DLD1 (cell line): Measurements from ENCODE around the gene CNOT4.

Experiments used
- in situ Hi-C: cut with HindIII; loops from 2 replicates; pipeline ENCODE4 v1.10.0; 2017; ENCODE audit warnings: low sequenced_read_pairs

The CNOT4 gene

DNA sequence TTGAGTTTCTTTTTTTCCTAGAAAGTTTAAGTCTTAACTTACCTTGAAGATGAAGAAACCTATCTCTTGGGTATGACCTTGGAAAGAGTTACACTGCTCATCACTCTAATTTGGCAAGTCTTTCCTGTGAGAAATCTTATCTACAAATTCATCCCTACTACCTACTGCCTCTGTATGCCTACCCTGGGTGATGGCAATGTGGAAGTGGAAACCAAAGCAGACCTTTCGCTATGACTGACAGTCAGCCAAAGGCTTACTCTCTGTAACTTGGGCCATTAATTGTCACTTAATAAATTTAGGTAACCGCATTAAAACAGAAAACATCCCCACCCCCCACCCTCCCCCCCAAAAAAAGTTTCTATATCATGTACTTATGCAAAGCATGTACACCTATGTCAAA lies 103.9 kb downstream of the CNOT4 start:
- in situ Hi-C loops = no loop called here

DNA sequence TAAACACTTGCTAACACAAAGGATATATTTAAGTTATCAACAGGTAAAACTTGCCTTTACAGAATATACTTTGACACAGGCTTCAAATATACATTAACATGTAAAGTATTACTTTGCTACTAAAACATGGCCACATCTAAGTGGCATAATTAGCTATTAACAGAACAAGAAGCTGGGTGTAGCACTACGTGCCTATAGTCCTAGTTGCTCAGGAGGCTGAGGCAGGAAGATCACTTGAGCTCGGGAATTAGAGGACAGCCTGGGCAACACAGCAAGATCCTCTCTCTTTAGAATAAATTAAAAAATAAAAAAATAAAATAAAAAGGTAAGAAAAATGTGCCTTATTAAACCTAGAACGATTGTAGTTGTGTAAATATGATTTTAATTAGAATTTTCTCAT lies 106.6 kb downstream of the CNOT4 start:
- in situ Hi-C loops = no loop called here

DNA sequence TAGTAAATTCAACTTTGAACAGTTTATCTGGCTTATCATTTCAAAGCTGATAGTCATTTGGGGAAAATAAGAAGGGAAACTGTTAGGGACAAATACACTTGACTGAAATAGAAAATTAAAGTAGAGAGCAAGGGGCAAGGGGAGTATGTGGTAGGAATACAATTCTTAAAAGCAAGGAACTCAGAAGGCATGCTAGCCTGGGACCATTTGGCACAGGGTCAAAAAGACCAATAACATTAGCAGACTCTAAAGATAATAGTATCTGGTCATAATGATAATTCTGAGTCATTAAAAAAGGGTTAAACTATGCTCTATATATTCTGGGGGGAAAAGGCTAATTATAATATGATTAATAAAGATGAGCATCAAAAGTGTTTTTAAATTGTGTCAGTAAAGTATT lies 112.2 kb downstream of the CNOT4 start:
- in situ Hi-C loops = no loop called here

DNA sequence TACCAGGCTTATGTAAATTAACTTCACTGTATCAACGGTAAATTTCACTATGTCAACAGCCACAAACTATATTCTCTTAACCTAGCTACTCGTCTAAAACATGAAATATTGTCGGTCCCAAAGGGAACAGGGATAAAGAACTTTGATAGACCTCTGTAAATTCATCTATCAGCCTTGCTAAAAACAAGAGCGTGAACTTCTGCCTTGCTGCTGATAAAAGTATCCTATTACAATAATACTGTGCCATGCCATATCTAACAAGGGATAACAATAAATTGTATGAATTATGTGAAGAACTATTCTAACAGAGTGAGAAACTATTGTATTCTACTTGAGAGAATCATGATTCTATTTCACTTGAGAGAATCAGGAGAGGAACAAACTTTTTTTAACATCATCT lies 117.2 kb downstream of the CNOT4 start:
- in situ Hi-C loops = no loop called here

DNA sequence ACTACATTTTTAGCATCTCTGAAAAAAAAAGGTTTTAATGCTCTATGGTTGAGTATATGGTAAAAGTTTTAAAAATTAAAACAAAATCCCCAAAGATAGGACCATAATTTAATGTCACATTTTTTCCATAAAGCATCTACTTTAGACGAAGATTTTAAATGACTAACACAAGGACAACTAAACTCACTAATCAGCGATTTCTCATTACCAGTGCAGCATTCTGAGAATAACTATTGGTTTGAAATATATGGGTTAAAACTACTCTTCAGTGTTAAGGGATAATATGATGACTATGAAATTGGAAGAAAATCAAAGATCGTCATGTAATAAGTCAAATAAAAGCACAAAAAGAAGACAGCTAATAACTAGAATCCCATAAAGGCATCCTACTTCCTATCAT lies 118.4 kb downstream of the CNOT4 start:
- in situ Hi-C loops = no loop called here

DNA sequence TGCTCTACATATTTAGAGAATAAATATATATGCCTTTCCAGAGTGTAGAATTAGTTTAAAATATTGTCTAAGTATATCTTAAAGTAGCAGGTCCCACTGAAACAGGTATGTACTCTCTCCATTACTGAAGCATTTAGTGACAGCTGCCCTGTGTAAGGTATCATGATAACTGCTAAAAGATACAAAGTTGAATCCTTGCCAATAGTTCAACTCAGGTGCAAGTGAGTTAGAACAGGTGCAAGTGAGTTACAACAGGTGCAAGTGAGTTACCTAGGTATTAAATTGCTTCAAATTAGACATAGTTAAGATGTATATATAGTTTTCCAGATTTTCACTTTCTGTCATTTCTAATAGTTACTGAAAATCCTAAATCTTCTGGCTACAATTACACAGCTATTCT lies 119.1 kb downstream of the CNOT4 start:
- in situ Hi-C loops = no loop called here

DNA sequence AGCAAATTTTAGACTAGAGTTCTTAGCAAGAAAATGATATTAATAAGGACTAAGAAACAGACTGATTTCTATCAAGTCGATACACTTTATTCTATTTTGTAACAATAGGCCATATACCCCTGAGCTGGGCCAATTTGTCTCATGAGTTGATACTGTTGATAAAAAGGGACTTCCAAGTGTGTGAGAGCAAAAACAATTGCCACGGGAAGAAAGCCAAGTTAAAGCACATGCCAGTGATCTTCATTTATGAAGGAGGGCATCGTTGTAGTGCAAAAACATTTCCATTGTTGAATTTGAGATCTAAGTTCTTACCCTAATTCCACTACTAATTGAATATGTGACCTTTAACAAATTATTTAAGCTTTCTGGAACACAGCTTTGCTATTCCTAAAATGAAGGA lies 119.9 kb downstream of the CNOT4 start:
- in situ Hi-C loops = no loop called here

DNA sequence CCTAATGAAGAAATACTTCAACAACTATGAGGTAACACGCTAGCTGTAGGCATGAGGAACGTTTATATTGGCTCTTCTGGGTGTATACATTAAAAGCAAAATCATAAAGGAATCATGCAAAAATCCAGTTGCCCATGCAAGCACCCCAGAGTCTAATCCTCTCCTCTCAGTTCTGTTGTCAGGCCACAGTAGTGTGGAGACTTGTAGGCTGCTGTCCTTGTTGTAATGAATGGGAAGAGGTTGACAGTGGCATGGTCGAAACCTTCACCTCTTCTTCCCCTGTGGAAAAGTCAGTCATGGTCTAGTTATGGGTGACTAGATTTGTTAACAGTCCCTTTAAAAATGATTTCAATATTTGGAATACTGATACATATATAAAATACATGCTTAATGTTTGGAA lies 121.3 kb downstream of the CNOT4 start:
- in situ Hi-C loops = no loop called here

DNA sequence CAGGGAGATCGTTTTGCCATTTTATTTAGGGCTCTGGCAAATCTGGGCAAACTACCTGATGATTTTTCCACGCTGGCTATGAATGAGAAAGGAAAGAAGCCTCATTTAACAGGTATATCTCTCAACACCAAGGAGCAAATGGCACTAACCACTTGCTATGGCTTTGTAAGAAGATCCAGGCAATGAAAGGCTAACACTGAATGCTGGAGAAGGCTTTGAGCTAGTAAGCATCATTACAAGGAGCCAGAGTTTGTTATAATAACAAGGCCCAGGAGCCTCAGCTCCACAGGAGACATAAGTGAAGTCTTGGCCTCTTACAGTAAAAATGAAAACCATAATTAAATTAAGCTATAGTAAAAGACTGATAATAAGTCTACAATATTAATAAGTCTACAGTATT lies 123.1 kb downstream of the CNOT4 start:
- in situ Hi-C loops = no loop called here

DNA sequence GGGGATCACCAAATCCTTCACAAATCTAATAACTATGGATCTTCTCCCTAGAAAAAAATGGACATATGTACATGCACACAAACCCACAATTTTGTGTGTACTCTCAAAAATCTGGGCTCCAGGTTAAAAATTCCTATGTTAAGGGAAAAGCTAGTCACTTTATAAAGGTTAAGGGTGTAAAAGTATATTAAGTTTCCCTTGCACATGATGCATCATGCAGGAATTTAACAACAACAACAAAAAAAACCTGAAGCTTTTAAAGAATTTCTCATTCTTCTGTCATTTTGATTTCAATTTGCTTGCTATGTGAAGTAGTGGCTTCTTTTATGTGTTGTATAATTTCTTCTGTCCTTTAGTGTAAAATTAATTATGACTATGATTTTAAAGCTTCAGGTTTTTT lies 123.7 kb downstream of the CNOT4 start:
- in situ Hi-C loops = no loop called here

DNA sequence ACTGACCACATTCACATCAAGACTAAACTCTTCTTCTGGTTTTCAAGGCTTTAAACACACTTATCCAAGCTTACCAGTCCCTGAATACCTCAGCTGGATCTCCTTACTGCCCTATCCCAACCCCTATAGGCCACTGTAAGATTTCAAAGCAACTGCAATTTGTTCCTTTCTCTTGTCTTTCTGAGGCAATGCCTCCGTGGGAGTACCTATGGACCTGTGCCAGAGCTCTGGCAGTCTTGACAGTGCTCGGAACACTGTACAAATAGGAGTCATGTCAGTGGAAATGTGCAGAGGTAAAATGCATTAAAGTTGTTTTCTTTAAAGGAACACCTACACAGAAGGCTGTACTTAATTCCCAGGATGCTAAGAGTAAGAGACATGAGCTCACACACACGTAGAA lies 124.7 kb downstream of the CNOT4 start:
- in situ Hi-C loops = no loop called here

DNA sequence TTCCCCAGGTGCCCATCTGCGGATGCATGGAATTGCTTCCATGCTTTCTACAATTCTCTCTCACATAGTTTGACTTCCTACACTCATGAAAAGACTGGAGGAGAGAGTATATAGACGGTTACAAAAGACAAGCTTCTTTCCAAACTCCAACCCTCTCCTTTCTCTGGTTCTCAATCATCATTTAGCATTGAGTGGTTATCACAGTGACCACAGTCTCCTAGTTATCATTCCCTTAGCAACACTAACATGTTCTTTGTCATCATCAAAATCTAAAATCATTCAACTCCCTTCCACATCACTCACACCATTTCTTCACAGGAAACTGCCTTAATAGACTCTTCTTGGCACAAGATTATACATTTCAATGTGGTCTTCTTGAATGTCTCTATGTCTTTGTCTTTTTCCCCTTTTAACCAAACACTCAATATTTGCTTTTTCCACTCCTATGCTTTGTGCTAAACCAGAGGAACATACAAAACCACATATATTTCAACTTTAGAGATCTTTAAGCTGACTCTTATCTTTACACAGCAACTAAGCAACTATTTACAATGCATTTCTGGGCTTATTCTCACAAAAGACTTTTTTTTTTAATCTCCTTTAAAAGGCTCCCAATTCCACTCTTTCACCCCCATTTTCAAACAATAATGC lies 126.3 kb downstream of the CNOT4 start:
- in situ Hi-C loops = no loop called here

DNA sequence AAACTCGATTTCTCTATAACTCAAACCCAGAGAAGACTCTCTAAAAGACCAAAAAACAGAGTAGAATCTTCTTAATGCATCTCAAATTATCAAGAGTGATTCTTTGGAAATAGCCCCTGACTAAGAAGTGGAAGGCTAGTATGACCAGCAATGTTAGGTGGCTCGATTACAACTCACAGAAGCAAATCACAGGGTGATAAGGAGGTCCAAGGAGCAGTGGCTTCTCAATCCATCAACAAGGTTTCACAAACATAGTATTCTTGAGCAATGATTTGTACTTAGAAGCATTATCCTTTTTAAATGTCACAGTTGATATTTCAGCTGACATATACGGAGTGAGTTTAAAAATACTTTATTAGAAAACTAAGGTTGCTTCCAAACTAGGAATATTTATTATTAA lies 127.7 kb downstream of the CNOT4 start:
- in situ Hi-C loops = no loop called here

DNA sequence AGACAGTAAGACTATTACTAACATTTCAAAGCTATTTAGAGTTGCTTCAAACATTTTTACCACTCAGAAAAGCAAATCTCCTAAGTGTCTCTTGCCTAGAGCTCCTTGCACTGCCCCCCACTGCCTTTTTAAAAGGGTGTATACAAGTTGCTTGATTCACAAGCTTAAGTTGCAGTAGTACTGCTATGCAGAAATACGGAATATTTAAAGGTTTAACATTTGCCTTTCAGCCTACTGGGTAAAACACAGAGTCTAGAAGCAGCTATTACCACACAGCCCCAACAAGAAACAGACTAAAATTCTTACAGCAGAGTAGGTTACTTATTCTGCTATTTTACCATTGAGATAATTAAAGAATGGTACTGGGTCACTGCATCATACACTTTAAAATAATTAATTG lies 128.5 kb downstream of the CNOT4 start:
- in situ Hi-C loops = no loop called here

DNA sequence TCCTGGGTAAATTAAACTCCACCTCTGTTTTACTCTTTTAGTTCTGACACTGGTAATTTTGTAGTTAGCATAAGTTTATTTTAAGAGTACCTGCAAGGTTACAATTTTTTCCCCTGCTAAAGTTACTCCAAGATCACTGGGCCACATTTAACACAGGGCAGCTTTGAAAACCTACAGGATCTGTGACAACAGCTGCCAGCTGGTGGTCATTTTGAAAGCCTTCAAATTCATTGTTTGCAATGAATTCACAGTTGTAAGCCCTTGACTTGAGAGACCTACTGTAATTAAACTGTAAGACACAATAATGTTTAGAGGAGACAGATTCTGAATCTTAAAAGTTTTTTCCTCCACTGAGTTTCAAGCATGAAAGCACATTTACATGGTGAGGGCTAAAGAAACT lies 129.6 kb downstream of the CNOT4 start:
- in situ Hi-C loops = no loop called here

DNA sequence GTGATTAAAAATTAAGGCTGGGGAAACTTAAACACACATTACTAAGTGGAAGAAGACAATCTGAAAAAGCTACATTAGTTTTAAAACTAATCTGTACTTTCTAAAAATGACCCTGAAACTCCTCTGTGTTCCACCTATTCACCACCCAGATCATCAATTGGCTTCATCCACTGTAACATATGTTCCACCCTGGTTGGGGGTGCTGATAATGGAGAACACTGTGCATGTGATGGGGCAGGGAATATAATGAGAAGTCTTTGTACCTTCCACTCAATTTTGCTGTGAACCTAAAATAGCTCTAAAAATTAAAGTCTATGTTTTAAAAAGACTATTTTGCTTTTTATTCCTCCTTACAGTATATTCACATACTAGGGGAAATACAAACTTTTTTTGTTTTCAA lies 132.7 kb downstream of the CNOT4 start:
- in situ Hi-C loops = no loop called here

DNA sequence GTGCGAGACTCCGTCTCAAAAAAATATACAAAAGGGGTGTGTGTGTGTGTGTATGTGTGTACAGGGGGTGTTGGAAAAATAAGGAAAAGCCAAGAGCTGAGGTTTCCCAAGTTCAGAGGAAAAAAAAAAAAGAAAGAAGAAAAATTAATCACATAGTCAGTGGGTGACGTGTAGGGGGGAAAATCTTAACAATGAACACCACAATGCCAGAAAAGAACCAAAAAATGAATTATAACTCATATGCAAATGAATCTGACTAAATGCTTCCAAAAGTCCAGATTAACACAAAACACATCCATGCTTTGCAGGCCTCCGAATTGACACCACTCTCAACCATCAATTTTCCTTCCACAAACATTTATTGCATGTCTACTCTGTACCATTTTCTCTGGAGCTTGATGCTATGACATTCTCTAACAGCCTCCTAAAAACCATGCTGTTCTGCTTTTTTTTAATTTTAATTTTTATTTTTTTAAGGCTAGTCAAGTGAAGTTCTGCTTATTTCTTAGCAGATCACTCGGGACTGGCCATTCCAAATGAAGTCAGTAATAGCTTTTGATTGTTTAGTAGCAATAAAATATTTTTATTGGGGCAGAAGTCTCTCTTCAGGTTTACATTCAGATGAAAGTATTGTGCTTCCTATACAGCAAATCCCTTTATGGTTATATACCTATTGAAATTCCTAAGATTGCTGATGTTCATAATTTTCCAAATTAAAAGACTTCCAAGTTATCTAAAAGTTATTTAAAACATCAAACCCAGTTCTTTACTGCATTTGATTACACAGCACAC lies 133.8 kb downstream of the CNOT4 start:
- in situ Hi-C loops = no loop called here

DNA sequence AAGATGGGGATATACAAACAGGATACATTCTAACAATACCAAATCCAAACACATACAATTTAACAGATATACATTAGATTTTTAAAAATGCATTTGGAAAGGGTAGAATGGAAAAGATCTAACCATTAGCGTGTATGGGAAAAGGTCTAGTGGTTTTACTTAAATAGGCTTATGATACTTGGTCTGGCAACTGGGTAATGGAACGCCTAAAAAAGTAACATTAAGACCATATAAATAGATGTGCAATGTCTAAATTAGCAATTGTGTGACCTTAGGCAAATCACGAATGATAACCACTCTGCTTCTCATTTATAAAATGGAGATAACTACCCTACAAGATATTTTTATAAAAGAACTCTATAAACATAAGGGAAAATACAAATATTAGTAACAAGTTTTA lies 135.2 kb downstream of the CNOT4 start:
- in situ Hi-C loops = no loop called here

DNA sequence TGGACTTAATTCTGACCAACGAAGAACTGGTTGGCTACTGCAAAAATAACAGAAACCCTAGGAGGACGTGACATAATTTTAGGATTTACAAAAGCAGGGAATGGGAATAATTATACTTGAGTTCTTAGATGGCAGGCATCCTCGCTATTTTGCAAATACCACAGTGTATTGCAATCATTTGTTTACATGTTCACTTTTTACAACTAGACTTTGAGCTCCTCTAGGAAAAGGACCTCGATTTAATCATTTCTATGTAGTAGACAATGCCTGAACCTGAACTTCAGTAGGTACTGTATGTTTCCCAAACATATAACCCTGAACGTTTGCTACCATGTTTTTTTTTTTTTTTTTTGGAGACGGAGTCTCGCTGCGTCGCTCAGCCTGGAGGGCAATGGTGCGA lies 137.7 kb downstream of the CNOT4 start:
- in situ Hi-C loops = no loop called here

DNA sequence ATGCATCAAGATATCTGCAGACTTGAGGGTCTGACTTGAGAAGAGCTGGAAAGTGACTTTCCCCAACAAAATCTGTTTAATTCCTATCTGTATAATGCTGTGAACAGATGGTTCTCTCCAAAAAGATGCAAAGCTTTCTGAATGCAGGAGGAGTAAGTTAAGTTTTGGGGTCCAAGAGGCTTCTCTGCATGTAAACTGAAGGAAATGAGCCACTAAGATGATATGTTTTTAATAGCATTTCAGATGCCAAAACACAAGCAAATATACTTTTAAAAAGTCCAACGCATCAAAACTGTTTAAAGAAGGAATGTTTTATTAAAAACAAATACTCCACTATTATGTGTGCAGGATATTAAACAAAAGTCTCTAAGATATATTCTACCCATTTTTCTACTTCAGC lies 139.2 kb downstream of the CNOT4 start:
- in situ Hi-C loops = no loop called here

DNA sequence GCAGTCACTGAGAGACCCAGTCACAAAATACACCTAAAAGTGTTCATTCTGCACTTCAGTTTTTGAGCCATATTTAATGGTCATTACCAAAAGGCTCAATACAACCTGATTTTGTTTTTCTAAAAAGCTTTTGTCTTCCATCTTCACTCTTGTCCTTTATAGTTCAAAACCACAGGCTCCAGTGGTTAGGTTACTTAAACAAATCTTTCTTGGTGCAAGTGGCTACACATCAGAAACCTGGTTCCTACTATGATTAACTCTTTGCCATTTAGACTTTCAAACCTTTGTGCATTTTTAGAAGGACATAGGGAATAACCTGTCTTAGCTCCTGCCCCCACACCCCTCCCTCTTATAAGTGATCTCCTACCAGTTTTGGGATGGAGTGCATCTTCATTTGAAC lies 140.5 kb downstream of the CNOT4 start:
- in situ Hi-C loops = no loop called here

DNA sequence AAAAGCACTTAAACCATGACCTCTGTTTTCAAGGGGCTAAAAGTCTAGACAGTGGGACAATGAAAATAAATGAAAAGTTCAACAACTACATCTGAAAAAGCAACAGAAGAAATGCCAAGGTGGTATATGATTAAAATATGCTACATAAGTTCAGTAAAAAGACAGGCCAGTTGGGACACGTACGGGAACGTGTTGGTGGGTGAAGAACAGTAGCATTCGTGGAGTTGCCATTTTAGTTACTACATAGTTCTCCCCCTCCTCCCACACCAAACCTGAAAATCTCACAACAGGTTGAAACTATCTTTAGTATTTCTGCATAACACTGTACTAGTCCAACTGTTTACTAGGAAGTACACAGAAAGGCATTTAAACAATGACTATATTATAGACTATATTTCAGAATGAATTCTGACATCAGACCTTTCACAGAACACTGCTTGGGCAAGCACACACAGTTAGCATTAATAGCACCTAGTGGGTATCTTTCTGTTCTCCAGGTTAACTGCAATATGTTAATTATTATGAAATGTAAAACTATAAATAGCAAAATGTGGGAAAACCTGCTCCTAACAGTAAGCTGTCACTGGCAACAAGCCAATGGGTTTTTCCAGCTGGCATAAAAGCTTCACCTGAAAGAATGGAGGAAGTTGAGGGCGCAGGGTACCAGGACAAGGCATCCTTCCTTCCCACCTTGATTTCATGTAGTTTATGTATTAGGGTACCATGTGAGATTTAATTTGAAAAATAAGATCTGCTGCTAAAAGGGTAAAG lies 141.3 kb downstream of the CNOT4 start:
- in situ Hi-C loops = no loop called here
